HepG2 (cell line): ENCODE results near the gene NT5C1A. TPM values are rescaled to one million over a fixed set of nuclear protein-coding genes. Genes with fewer than 3 reads are reported as not detected.

Experiments used
- ATAC-seq: fragments of 200-7000 bp; cut with Tn5 transposase; 3 replicates; pipeline ENCODE4 v1.9.1; 2020; ENCODE audit warnings: mild to moderate bottlenecking, moderate library complexity
- BruUV-seq: library from RNA; stranded (reverse); fragments of 400-500 nt; replicated peaks from 2 replicates; lab custom pipeline; 2021; lab: Mats Ljungman, UMichigan
- CTCF ChIA-PET: fragments of 300-600 bp; formaldehyde crosslinking; extraction: SDS; loops from one replicate; lab custom pipeline; 2021; ENCODE audit warnings: low total read pairs, inconsistent platforms, low intra/inter-chr PET ratio; lab: Yijun Ruan, JAX
- POLR2A ChIA-PET: fragments of 350-600 bp; sonication (Branson Sonifier 250); formaldehyde crosslinking; loops from one replicate; lab custom pipeline; 2020; ENCODE audit warnings: antibody characterized with exemption, inconsistent platforms; lab: Yijun Ruan, JAX
- DNase-seq: peaks from one replicate; pipeline ENCODE4 v3.0.0-alpha.2; 2015; ENCODE audit warnings: low spot score
- FAIRE-seq: peaks from 3 replicates; lab custom pipeline; 2011; peaks lifted over from hg19 to GRCh38; lab: Jason Lieb, UNC
- H2AFZ ChIP-seq: one replicate; pipeline ENCODE4 v1.6.1; 2011; ENCODE audit warnings: low read length, inconsistent platforms
- H3K27ac ChIP-seq: fragments of 300-600 bp; 3 replicates; pipeline ENCODE4 v1.8.0; 2011; ENCODE audit warnings: mixed run types, mild to moderate bottlenecking, mixed read lengths, low read length, inconsistent platforms; ENCODE audit not compliant: insufficient read depth; ENCODE audit errors: extremely low read length
- H3K27me3 ChIP-seq, 2 experiments: fragments of 200-600 bp in 1 of 2; 2 replicates in 1 of 2; 3 replicates in 1 of 2; pipeline versions ENCODE4 v1.6.0 to v1.8.0; 2011; ENCODE audit warnings: low read length in 2 of 2, mild to moderate bottlenecking in 2 of 2, moderate library complexity in 2 of 2, inconsistent platforms in 1 of 2; ENCODE audit not compliant: insufficient read depth in 2 of 2, control insufficient read depth in 1 of 2
- H3K36me3 ChIP-seq, 2 experiments: fragments of 200-600 bp in 1 of 2; replicated peaks in 1 of 2; 2 replicates in 1 of 2; 3 replicates in 1 of 2; pipeline versions ENCODE4 v1.5.1 to v1.8.0; 2011; ENCODE audit warnings: low read length in 2 of 2, inconsistent platforms in 1 of 2; ENCODE audit not compliant: insufficient read depth in 2 of 2, control insufficient read depth in 1 of 2
- H3K4me1 ChIP-seq: 2 replicates; pipeline ENCODE4 v1.5.1; 2012; ENCODE audit warnings: low read length, inconsistent platforms; ENCODE audit not compliant: insufficient read depth
- H3K4me2 ChIP-seq: 2 replicates; pipeline ENCODE4 v1.6.0; 2011; ENCODE audit warnings: low read depth, low read length, inconsistent platforms
- H3K4me3 ChIP-seq, 3 experiments: fragments of 200-600 bp in 1 of 3; sonication (generic), shearing (Covaris generic) in 1 of 3; replicated peaks in 1 of 3; 2 replicates each; pipeline ENCODE4 v1.5.1; 2011 to 2016; ENCODE audit warnings: low read length in 3 of 3, inconsistent platforms in 2 of 3, low read depth in 2 of 3, mild to moderate bottlenecking in 2 of 3, control low read depth in 1 of 3, mixed read lengths in 1 of 3; ENCODE audit not compliant: insufficient read depth in 1 of 3
- H3K79me2 ChIP-seq: one replicate; pipeline ENCODE4 v1.6.1; 2011; ENCODE audit warnings: low read length, inconsistent platforms; ENCODE audit not compliant: insufficient read depth
- H3K9ac ChIP-seq: 2 replicates; pipeline ENCODE4 v1.6.0; 2011; ENCODE audit warnings: mild to moderate bottlenecking, low read depth, low read length, inconsistent platforms; ENCODE audit not compliant: insufficient read depth
- H3K9me3 ChIP-seq: 2 replicates; pipeline ENCODE4 v1.5.1; 2012; ENCODE audit warnings: mild to moderate bottlenecking, low read length
- H4K20me1 ChIP-seq: 2 replicates; pipeline ENCODE4 v1.6.0; 2011; ENCODE audit warnings: inconsistent platforms, mild to moderate bottlenecking, low read length, moderate library complexity; ENCODE audit not compliant: insufficient read depth
- ARHGAP35 ChIP-seq: sonication (generic); formaldehyde crosslinking; IDR thresholded peaks from 2 replicates; pipeline ENCODE4 v1.9.0; 2022; ENCODE audit warnings: mild to moderate bottlenecking, inconsistent platforms, moderate library complexity, missing genetic modification reagents, borderline replicate concordance
- ATAD3A ChIP-seq: sonication (generic); formaldehyde crosslinking; IDR thresholded peaks from 2 replicates; pipeline ENCODE4 v1.4.0; 2020; ENCODE audit warnings: missing genetic modification reagents
- DMAP1 ChIP-seq: IDR thresholded peaks from 2 replicates; pipeline ENCODE4 v1.6.1; 2016
- HDAC6 ChIP-seq: fragments of 200-600 bp; sonication (generic); IDR thresholded peaks from 2 replicates; pipeline ENCODE4 v1.7.0; 2017; ENCODE audit warnings: mild to moderate bottlenecking, antibody characterized with exemption, low read length, low read depth
- KDM6A ChIP-seq: IDR thresholded peaks from 2 replicates; pipeline ENCODE4 v1.6.1; 2016; ENCODE audit warnings: low read depth
- KLF12 ChIP-seq: sonication (generic); formaldehyde crosslinking; IDR thresholded peaks from 2 replicates; pipeline ENCODE4 v1.4.0; 2020; ENCODE audit warnings: missing genetic modification reagents, borderline replicate concordance
- RFX3 ChIP-seq: IDR thresholded peaks from 2 replicates; pipeline ENCODE4 v1.6.1; 2016; ENCODE audit warnings: missing biosample characterization, missing genetic modification reagents
- SMAD1 ChIP-seq: sonication (generic); formaldehyde crosslinking; IDR thresholded peaks from 2 replicates; pipeline ENCODE4 v1.4.0; 2020; ENCODE audit warnings: missing genetic modification reagents, low read depth, mild to moderate bottlenecking, borderline replicate concordance
- ZBTB3 ChIP-seq: sonication (generic); formaldehyde crosslinking; IDR thresholded peaks from 2 replicates; pipeline ENCODE4 v1.4.0; 2020; ENCODE audit warnings: low read depth, mild to moderate bottlenecking, moderate library complexity, missing genetic modification reagents, borderline replicate concordance
- ZFP1 ChIP-seq: IDR thresholded peaks from 2 replicates; pipeline ENCODE4 v1.6.1; 2016
- ZIK1 ChIP-seq: sonication (generic); formaldehyde crosslinking; IDR thresholded peaks from 2 replicates; pipeline ENCODE4 v1.5.0; 2020; ENCODE audit warnings: mild to moderate bottlenecking, low read depth, missing genetic modification reagents, borderline replicate concordance
- ZNF136 ChIP-seq: sonication (generic); formaldehyde crosslinking; IDR thresholded peaks from 2 replicates; pipeline ENCODE4 v1.8.1; 2022; ENCODE audit warnings: low read depth, mild to moderate bottlenecking, moderate library complexity, missing genetic modification reagents
- ZNF432 ChIP-seq: sonication (generic); formaldehyde crosslinking; IDR thresholded peaks from 2 replicates; pipeline ENCODE4 v1.5.0; 2020; ENCODE audit warnings: missing genetic modification reagents, mild to moderate bottlenecking, borderline replicate concordance
- ZNF564 ChIP-seq: sonication (generic); formaldehyde crosslinking; IDR thresholded peaks from 2 replicates; pipeline ENCODE4 v1.8.1; 2023; ENCODE audit warnings: mild to moderate bottlenecking, missing genetic modification reagents
- ZNF576 ChIP-seq: sonication (generic); formaldehyde crosslinking; IDR thresholded peaks from 2 replicates; pipeline ENCODE4 v1.4.0; 2020; ENCODE audit warnings: mild to moderate bottlenecking, missing genetic modification reagents
- ZNF7 ChIP-seq: IDR thresholded peaks from 2 replicates; pipeline ENCODE4 v1.6.1; 2016; ENCODE audit warnings: missing biosample characterization, missing genetic modification reagents
- WGBS: methylation state at CpG from one replicate; pipeline ENCODE4 v1.1.6; 2017; ENCODE audit warnings: low lambda C conversion rate; 5-methylcytosine and 5-hydroxymethylcytosine counted together
- in situ Hi-C: cut with HindIII; loops from 2 replicates; pipeline ENCODE4 v1.10.0; 2017; ENCODE audit warnings: low pct_unique_long_range_greater_than_20kb; ENCODE audit not compliant: extremely low pct_ligation_motif_present
- intact Hi-C: fragments of 100-400 bp; cut with micrococcal nuclease; formaldehyde crosslinking; loops from one replicate; pipeline ENCODE4 v1.10.0; 2022; ENCODE audit not compliant: unreplicated experiment
- polyA plus RNA-seq, 8 experiments: library from polyadenylated mRNA; depleted of rRNA in 3 of 8; stranded (reverse) in 7 of 8; unstranded in 1 of 8; fragments of >200 nt; fragmentation: Illumina TruSeq in 4 of 8; extraction: Trizol in 4 of 8; gene quantifications; 2 replicates each; pipeline versions ENCODE4 v1.2.1 to v1.2.3, GENCODE V29; 2011 to 2016; ENCODE audit warnings: low read depth in 4 of 8, missing spikeins in 1 of 8, mixed read lengths in 1 of 8; ENCODE audit not compliant: insufficient read depth in 1 of 8
- total RNA-seq, 5 experiments: library from RNA; depleted of rRNA; stranded (reverse); fragments of >200 nt; fragmentation: Illumina TruSeq; extraction: Trizol; gene quantifications; 2 replicates each; pipeline ENCODE4 v1.2.3, GENCODE V29; 2016; ENCODE audit warnings: low read depth in 1 of 5
- TF ChIP-seq, protein P1 (sequence below): sonication (generic); formaldehyde crosslinking; IDR thresholded peaks from 2 replicates; pipeline ENCODE4 v1.9.0; 2021; ENCODE audit warnings: mild to moderate bottlenecking, missing genetic modification reagents

Gene NT5C1A
- total and polyA plus RNA-seq, 2 of the 13 experiments (the other 11 are each of a cell fraction or from before 2014, with no cell fraction given): not detected

DNA sequence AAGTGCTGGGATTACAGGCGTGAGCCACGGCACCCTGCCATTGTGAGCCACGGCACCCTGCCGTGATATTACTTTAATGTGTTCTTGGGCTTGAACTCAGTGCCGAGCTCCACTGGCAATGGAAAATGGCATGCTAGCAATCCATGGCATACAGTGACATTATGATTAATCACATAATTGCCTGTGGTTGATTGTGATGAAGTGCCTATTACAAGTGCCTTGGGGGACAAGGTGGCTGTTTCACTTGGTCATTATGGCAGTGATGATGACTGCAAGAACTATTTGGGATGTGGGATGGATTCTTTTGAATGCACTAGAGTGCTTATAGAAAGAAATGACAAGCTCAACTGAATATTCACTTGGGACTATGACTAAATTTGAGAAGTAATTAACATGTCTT lies 41.6 kb upstream of the NT5C1A start:
- intact Hi-C loops: no loop called here
- H3K27me3 ChIP-seq: peaks cover 0 to 7% of the 10 kb centered on the region in 2 experiments; a peak in 2 of 5 replicates
- BruUV-seq: no TSS peak

DNA sequence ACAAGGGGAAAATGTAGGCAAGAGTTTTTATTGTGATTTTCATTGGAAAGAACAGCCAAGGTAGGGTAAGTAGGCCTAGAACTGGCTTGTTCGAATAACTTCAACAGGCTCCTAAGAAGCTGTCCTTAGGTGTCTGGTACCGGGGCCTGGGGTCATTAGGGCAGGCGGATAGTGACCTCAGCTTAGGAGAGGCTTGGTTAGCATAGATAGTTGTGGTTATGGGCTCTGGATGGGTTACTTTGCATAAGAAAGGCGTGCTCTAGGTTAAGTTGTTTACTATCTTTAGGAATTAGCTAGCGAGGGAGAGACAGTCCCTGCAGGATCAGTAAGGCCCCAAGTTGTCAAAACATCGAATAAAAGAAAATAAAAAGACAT lies 40.0 kb upstream of the NT5C1A start:
- 43% methylated on average over 6 of the region's 6 CpGs for WGBS
- in situ Hi-C loops: no loop called here
- TF ChIP-seq KLF12 (CRISPR knock-in tag): no peak
- no peak for TF ChIP-seq ZFP1
- no peak for TF ChIP-seq HDAC6
- no peak for TF ChIP-seq ZNF576 (CRISPR knock-in tag)
- TF ChIP-seq, protein P1, sequence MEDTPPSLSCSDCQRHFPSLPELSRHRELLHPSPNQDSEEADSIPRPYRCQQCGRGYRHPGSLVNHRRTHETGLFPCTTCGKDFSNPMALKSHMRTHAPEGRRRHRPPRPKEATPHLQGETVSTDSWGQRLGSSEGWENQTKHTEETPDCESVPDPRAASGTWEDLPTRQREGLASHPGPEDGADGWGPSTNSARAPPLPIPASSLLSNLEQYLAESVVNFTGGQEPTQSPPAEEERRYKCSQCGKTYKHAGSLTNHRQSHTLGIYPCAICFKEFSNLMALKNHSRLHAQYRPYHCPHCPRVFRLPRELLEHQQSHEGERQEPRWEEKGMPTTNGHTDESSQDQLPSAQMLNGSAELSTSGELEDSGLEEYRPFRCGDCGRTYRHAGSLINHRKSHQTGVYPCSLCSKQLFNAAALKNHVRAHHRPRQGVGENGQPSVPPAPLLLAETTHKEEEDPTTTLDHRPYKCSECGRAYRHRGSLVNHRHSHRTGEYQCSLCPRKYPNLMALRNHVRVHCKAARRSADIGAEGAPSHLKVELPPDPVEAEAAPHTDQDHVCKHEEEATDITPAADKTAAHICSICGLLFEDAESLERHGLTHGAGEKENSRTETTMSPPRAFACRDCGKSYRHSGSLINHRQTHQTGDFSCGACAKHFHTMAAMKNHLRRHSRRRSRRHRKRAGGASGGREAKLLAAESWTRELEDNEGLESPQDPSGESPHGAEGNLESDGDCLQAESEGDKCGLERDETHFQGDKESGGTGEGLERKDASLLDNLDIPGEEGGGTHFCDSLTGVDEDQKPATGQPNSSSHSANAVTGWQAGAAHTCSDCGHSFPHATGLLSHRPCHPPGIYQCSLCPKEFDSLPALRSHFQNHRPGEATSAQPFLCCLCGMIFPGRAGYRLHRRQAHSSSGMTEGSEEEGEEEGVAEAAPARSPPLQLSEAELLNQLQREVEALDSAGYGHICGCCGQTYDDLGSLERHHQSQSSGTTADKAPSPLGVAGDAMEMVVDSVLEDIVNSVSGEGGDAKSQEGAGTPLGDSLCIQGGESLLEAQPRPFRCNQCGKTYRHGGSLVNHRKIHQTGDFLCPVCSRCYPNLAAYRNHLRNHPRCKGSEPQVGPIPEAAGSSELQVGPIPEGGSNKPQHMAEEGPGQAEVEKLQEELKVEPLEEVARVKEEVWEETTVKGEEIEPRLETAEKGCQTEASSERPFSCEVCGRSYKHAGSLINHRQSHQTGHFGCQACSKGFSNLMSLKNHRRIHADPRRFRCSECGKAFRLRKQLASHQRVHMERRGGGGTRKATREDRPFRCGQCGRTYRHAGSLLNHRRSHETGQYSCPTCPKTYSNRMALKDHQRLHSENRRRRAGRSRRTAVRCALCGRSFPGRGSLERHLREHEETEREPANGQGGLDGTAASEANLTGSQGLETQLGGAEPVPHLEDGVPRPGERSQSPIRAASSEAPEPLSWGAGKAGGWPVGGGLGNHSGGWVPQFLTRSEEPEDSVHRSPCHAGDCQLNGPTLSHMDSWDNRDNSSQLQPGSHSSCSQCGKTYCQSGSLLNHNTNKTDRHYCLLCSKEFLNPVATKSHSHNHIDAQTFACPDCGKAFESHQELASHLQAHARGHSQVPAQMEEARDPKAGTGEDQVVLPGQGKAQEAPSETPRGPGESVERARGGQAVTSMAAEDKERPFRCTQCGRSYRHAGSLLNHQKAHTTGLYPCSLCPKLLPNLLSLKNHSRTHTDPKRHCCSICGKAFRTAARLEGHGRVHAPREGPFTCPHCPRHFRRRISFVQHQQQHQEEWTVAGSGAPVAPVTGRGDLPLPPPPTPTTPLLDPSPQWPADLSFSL (CRISPR knock-in tag): no peak
- no peak for TF ChIP-seq KDM6A
- TF ChIP-seq ZNF7 (CRISPR knock-in tag): no peak
- TF ChIP-seq ZNF432 (CRISPR knock-in tag): no peak
- no peak for TF ChIP-seq SMAD1
- TF ChIP-seq ZBTB3 (CRISPR knock-in tag): no peak
- TF ChIP-seq ZNF564: no peak

More for the DNA sequence above, 41.6 kb upstream of the NT5C1A start:
- ChIA-PET CTCF (no interaction called here), POLR2A (no interaction called here)
- no peaks in the 10 kb centered on the region for H4K20me1 ChIP-seq
- H3K4me3 ChIP-seq: no peak overlapping the region
- no peak overlapping the region for H3K27ac ChIP-seq
- no peaks in the 10 kb centered on the region for H3K79me2 ChIP-seq
- no peaks in the 10 kb centered on the region for H3K36me3 ChIP-seq
- no peak for ATAC-seq
- DNase-seq: no peak
- WGBS: 57% methylated on average over 4 of the region's 5 CpGs
- H3K4me1 ChIP-seq: peaks cover 11% of the 10 kb centered on the region; the same call in 1 of the 2 replicates
- in situ Hi-C loops: no loop called here
- H3K4me2 ChIP-seq: no peak overlapping the region
- H2AFZ ChIP-seq: no peak overlapping the region
- no peak for FAIRE-seq
- H3K9me3 ChIP-seq: no peaks in the 10 kb centered on the region
- TF ChIP-seq ARHGAP35 (no peak), ZIK1 (CRISPR knock-in tag) (no peak), ATAD3A (no peak), DMAP1 (CRISPR knock-in tag) (no peak), ZNF136 (CRISPR knock-in tag) (no peak), RFX3 (CRISPR knock-in tag) (no peak)
- no peak overlapping the region for H3K9ac ChIP-seq

More for the DNA sequence above, 40.0 kb upstream of the NT5C1A start:
- Histone ChIP-seq H3K4me3 (no peak overlapping the region), H3K27ac (no peak overlapping the region), H2AFZ (no peak overlapping the region), H3K4me1 (peaks cover 11% of the 10 kb centered on the region; the same call in 1 of the 2 replicates), H3K4me2 (no peak overlapping the region), H3K79me2 (no peaks in the 10 kb centered on the region), H3K9me3 (no peaks in the 10 kb centered on the region), H3K27me3 (no peaks in the 10 kb centered on the region; a peak in 1 of 5 replicates), H3K9ac (no peak overlapping the region), H4K20me1 (no peaks in the 10 kb centered on the region), H3K36me3 (no peaks in the 10 kb centered on the region)
- no peak for DNase-seq
- intact Hi-C loops: no loop called here
- no peak for ATAC-seq
- FAIRE-seq: no peak
- BruUV-seq: no TSS peak
- ChIA-PET CTCF (no interaction called here), POLR2A (no interaction called here)
